Measurements from ENCODE around the gene RNF133. TPM values are rescaled to one million over a fixed set of nuclear protein-coding genes. Genes with fewer than 3 reads are reported as not detected.

Gene RNF133
- total RNA-seq (not detected), polyA plus RNA-seq (not detected)

DNA sequence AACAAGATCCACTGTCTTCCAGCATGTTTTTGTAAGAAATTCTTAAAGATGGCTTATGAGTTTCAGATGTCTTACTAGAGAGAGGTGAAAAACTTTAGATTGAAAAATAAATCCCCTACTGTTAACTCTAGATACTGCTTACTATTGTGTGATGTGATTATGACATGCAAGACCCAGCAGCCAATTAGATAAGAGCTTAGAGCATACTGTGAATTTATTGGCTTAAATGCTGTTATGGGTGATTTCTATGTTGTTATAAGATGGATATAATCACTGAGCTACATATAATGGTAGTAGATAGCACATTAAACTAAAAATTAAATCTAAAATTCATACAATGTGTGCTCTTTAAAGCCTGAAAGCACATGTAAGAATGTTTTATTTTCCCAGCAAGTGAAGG is at the start of gene RNF133:
TSS of gene RNF133 (minus strand) at position 101 of the 400 bp plus-strand sequence. CDS start 199 bp downstream, outside the sequence.
- Histone ChIP-seq H3K27me3 (ENCODE audit: insufficient read depth, low read length, poor library complexity, severe bottlenecking) (no peaks in the 10 kb centered on the region), H3K27ac (ENCODE audit: low read depth, low read length) (no peak within 1 kb of the TSS), H3K36me3 (ENCODE audit: insufficient read depth, low read length) (no peaks in the 10 kb centered on the region), H3K4me1 (ENCODE audit: insufficient read depth, low read length) (no peaks in the 10 kb centered on the region), H3K9me3 (ENCODE audit: low read length) (no peaks in the 10 kb centered on the region), H3K4me3 (ENCODE audit: low read length) (no peak within 1 kb of the TSS)
- DNase-seq: no peak
- ChIA-PET POLR2A (no interaction called here), CTCF (no interaction called here)
- Mint-ChIP-seq H3K4me3 (no peak within 1 kb of the TSS), H3K27me3 (no peaks in the 10 kb centered on the region), H3K4me1 (no peaks in the 10 kb centered on the region), H3K36me3 (no peaks in the 10 kb centered on the region), H3K9me3 (peaks cover 4 to 18% (median 9%) of the 10 kb centered on the region in 5 donors), H3K27ac (no peak within 1 kb of the TSS)

DNA sequence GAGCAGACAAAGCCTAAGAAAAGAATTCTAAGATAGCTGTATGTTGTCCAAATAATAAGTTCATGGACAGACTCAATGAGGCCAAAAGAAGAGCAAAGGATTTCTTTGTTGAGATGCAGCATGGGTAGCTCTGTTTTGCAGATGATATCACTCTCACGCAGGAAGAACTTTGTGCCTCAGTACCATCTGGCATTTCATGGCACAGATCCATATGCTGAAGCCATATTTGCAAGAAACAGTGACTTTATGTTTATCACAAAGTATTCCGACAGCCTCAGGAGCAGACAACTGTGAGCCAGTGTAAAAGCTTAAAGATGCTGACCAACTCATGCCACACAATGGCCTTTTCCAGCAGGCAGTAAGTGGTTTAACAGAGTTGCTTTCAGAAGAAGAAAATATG is 49.3 kb upstream of the RNF133 start:
- H3K36me3 ChIP-seq (ENCODE audit: insufficient read depth, low read length): no peaks in the 10 kb centered on the region
- Mint-ChIP-seq H3K4me3 (no peak overlapping the region), H3K27me3 (no peaks in the 10 kb centered on the region), H3K36me3 (no peaks in the 10 kb centered on the region), H3K4me1 (no peaks in the 10 kb centered on the region), H3K9me3 (no peaks in the 10 kb centered on the region), H3K27ac (no peak overlapping the region)
- POLR2A ChIA-PET: no interaction called here
- DNase-seq: no peak
- H3K4me1 ChIP-seq (ENCODE audit: insufficient read depth, low read length): no peaks in the 10 kb centered on the region
- H3K4me3 ChIP-seq (ENCODE audit: low read length): no peak overlapping the region
- no peak overlapping the region for H3K27ac ChIP-seq (ENCODE audit: low read depth, low read length)
- H3K9me3 ChIP-seq (ENCODE audit: low read length): no peaks in the 10 kb centered on the region
- no peaks in the 10 kb centered on the region for H3K27me3 ChIP-seq (ENCODE audit: insufficient read depth, low read length, poor library complexity, severe bottlenecking)
- CTCF ChIA-PET: no interaction called here

- ChIA-PET CTCF (no interaction called here), POLR2A (no interaction called here)
- Mint-ChIP-seq H3K4me1 (no peaks in the 10 kb centered on the region), H3K27ac (no peak overlapping the region), H3K36me3 (no peaks in the 10 kb centered on the region), H3K9me3 (no peaks in the 10 kb centered on the region), H3K27me3 (no peaks in the 10 kb centered on the region), H3K4me3 (no peak overlapping the region)
- Histone ChIP-seq H3K27me3 (ENCODE audit: insufficient read depth, low read length, poor library complexity, severe bottlenecking) (no peaks in the 10 kb centered on the region), H3K4me3 (ENCODE audit: low read length) (no peak overlapping the region), H3K27ac (ENCODE audit: low read depth, low read length) (no peak overlapping the region), H3K36me3 (ENCODE audit: insufficient read depth, low read length) (no peaks in the 10 kb centered on the region), H3K4me1 (ENCODE audit: insufficient read depth, low read length) (no peaks in the 10 kb centered on the region), H3K9me3 (ENCODE audit: low read length) (no peaks in the 10 kb centered on the region)
- DNase-seq: no peak
Measured at GRCh38 chr7:122746948-122747347, 48.0 kb upstream of the RNF133 start.

DNA sequence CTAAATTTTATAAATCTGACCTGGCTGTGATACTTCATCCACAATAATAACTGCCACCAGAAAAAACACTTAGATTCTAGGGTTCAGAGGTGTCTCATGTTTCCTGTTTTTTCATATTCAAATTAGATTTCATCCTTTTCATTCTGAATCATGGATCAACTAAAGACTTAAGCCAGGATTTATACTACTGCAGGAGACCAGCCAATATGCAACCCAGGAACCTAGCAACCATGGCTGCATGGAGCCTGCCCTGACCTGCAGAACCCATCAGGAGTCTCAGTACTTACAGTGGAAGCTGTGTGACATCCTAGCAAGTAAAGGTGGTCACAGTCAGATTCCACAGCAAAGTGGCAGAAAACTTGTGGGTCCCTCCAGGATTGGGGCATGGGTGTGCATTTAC is 44.3 kb upstream of the RNF133 start:
- Mint-ChIP-seq H3K9me3 (peaks cover 0 to 6% (median 0%) of the 10 kb centered on the region in 5 donors), H3K27me3 (no peaks in the 10 kb centered on the region), H3K27ac (no peak overlapping the region), H3K4me1 (no peaks in the 10 kb centered on the region), H3K36me3 (no peaks in the 10 kb centered on the region), H3K4me3 (no peak overlapping the region)
- Histone ChIP-seq H3K27ac (ENCODE audit: low read depth, low read length) (no peak overlapping the region), H3K9me3 (ENCODE audit: low read length) (no peaks in the 10 kb centered on the region), H3K36me3 (ENCODE audit: insufficient read depth, low read length) (no peaks in the 10 kb centered on the region), H3K4me3 (ENCODE audit: low read length) (no peak overlapping the region), H3K27me3 (ENCODE audit: insufficient read depth, low read length, poor library complexity, severe bottlenecking) (no peaks in the 10 kb centered on the region), H3K4me1 (ENCODE audit: insufficient read depth, low read length) (no peaks in the 10 kb centered on the region)
- CTCF ChIA-PET: no interaction called here
- POLR2A ChIA-PET: no interaction called here
- DNase-seq: no peak

- H3K36me3 Mint-ChIP-seq: no peaks in the 10 kb centered on the region
- no peak overlapping the region for H3K4me3 Mint-ChIP-seq
- Histone ChIP-seq H3K9me3 (ENCODE audit: low read length) (no peaks in the 10 kb centered on the region), H3K4me1 (ENCODE audit: insufficient read depth, low read length) (no peaks in the 10 kb centered on the region), H3K27ac (ENCODE audit: low read depth, low read length) (no peak overlapping the region), H3K36me3 (ENCODE audit: insufficient read depth, low read length) (no peaks in the 10 kb centered on the region), H3K27me3 (ENCODE audit: insufficient read depth, low read length, poor library complexity, severe bottlenecking) (no peaks in the 10 kb centered on the region), H3K4me3 (ENCODE audit: low read length) (no peak overlapping the region)
- H3K4me1 Mint-ChIP-seq: no peaks in the 10 kb centered on the region
- H3K27me3 Mint-ChIP-seq: no peaks in the 10 kb centered on the region
- no peak for DNase-seq
- CTCF ChIA-PET: interaction anchor here (0.7 kb wide), 1 partner anchor 16 kb away, joined by 3 read pairs; no protein-coding TSS in a partner anchor
- H3K27ac Mint-ChIP-seq: no peak overlapping the region
- peaks cover 0 to 20% (median 3%) of the 10 kb centered on the region in 5 donors for H3K9me3 Mint-ChIP-seq
- POLR2A ChIA-PET: no interaction called here
Measured at GRCh38 chr7:122738947-122739346, 40.0 kb upstream of the RNF133 start.

DNA sequence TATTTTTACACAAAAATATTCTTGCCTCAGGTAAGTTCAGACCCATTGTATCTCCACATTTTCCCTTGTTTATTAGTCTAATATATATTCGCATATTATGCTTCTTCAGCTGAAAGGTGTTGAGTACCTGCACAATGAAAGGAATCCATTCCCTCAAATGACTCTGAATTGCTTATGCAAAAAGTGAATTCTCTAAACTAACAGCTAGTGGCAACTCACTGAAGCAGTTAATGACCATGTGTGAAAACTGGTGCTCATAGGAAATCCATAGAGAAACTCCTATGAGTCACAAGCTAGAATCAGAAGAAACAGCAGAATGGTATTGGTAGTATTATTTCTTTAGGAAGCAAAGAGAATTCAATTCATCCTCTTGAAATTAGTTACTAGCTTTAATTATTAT is 37.3 kb upstream of the RNF133 start:
- no peaks in the 10 kb centered on the region for H3K36me3 ChIP-seq (ENCODE audit: insufficient read depth, low read length)
- no peak overlapping the region for H3K27ac ChIP-seq (ENCODE audit: low read depth, low read length)
- H3K4me1 Mint-ChIP-seq: no peaks in the 10 kb centered on the region
- peaks cover 0 to 21% (median 3%) of the 10 kb centered on the region in 5 donors for H3K9me3 Mint-ChIP-seq
- H3K27ac Mint-ChIP-seq: no peak overlapping the region
- no peak for DNase-seq
- no peak overlapping the region for H3K4me3 ChIP-seq (ENCODE audit: low read length)
- H3K4me3 Mint-ChIP-seq: no peak overlapping the region
- no peaks in the 10 kb centered on the region for H3K4me1 ChIP-seq (ENCODE audit: insufficient read depth, low read length)
- no peaks in the 10 kb centered on the region for H3K27me3 Mint-ChIP-seq
- H3K27me3 ChIP-seq (ENCODE audit: insufficient read depth, low read length, poor library complexity, severe bottlenecking): no peaks in the 10 kb centered on the region
- H3K36me3 Mint-ChIP-seq: no peaks in the 10 kb centered on the region
- CTCF ChIA-PET: interaction anchor here (0.8 kb wide), 1 partner anchor 8 kb away, joined by 3 read pairs; no protein-coding TSS in a partner anchor
- POLR2A ChIA-PET: no interaction called here
- no peaks in the 10 kb centered on the region for H3K9me3 ChIP-seq (ENCODE audit: low read length)

- Histone ChIP-seq H3K27ac (ENCODE audit: low read depth, low read length) (no peak overlapping the region), H3K27me3 (ENCODE audit: insufficient read depth, low read length, poor library complexity, severe bottlenecking) (no peaks in the 10 kb centered on the region), H3K4me3 (ENCODE audit: low read length) (no peak overlapping the region), H3K36me3 (ENCODE audit: insufficient read depth, low read length) (no peaks in the 10 kb centered on the region), H3K9me3 (ENCODE audit: low read length) (no peaks in the 10 kb centered on the region), H3K4me1 (ENCODE audit: insufficient read depth, low read length) (no peaks in the 10 kb centered on the region)
- DNase-seq: no peak
- ChIA-PET CTCF (no interaction called here), POLR2A (no interaction called here)
- H3K9me3 Mint-ChIP-seq: peaks cover 0 to 7% (median 4%) of the 10 kb centered on the region in 5 donors
- no peak overlapping the region for H3K27ac Mint-ChIP-seq
- no peaks in the 10 kb centered on the region for H3K4me1 Mint-ChIP-seq
- no peaks in the 10 kb centered on the region for H3K27me3 Mint-ChIP-seq
- H3K4me3 Mint-ChIP-seq: no peak overlapping the region
- no peaks in the 10 kb centered on the region for H3K36me3 Mint-ChIP-seq
Measured at GRCh38 chr7:122727759-122728158, 28.8 kb upstream of the RNF133 start.

DNA sequence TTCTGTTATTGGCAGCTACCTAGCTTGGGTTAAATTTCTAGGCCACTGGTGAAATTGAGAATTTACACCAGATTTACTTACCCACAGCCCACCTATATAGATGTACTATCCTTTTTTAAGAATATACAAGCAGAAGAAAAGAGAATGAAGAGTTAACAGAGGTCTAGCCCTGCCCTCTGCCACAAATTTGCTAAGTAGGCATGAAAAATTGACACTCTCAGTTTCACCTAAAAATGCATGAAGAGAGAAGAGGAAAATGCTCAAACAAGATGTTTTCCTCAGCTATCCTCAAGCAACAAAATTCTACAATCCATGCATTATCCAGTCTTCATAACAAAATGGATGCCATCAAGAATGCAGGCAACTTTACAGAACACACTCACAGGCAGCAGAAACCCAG is 28.4 kb upstream of the RNF133 start:
- H3K9me3 Mint-ChIP-seq: peaks cover 0 to 7% (median 4%) of the 10 kb centered on the region in 5 donors
- H3K27ac Mint-ChIP-seq: no peak overlapping the region
- CTCF ChIA-PET: no interaction called here
- DNase-seq: no peak
- H3K36me3 ChIP-seq (ENCODE audit: insufficient read depth, low read length): no peaks in the 10 kb centered on the region
- POLR2A ChIA-PET: no interaction called here
- H3K9me3 ChIP-seq (ENCODE audit: low read length): no peaks in the 10 kb centered on the region
- no peaks in the 10 kb centered on the region for H3K4me1 Mint-ChIP-seq
- H3K36me3 Mint-ChIP-seq: no peaks in the 10 kb centered on the region
- no peak overlapping the region for H3K4me3 ChIP-seq (ENCODE audit: low read length)
- H3K27me3 Mint-ChIP-seq: no peaks in the 10 kb centered on the region
- H3K4me3 Mint-ChIP-seq: no peak overlapping the region
- no peaks in the 10 kb centered on the region for H3K27me3 ChIP-seq (ENCODE audit: insufficient read depth, low read length, poor library complexity, severe bottlenecking)
- H3K4me1 ChIP-seq (ENCODE audit: insufficient read depth, low read length): no peaks in the 10 kb centered on the region
- no peak overlapping the region for H3K27ac ChIP-seq (ENCODE audit: low read depth, low read length)

DNA sequence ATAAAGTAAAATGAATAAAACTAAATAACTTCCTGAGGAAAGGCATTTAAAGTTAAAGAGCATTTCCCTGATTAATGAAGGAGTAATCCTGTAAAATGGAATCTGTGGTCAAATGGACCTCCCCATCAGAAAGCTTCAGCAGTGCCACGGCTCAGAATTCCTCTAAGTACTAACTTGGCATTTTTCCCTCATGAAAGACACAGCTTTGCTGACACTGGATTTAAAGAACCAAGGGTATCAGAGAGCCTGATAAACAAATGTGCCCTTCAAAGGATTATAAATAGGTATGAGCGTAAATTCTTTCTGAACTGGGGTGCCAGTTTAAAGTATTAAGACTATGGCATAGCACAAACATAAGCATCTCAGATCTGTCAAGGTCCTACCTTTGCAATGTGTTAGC is 28.0 kb upstream of the RNF133 start:
- H3K27ac Mint-ChIP-seq: no peak overlapping the region

More for the DNA sequence above, 28.0 kb upstream of the RNF133 start:
- no peak for DNase-seq
- H3K9me3 ChIP-seq (ENCODE audit: low read length): no peaks in the 10 kb centered on the region
- Mint-ChIP-seq H3K4me3 (no peak overlapping the region), H3K36me3 (no peaks in the 10 kb centered on the region), H3K27me3 (no peaks in the 10 kb centered on the region), H3K4me1 (no peaks in the 10 kb centered on the region), H3K9me3 (peaks cover 0 to 7% (median 4%) of the 10 kb centered on the region in 5 donors)
- no peaks in the 10 kb centered on the region for H3K36me3 ChIP-seq (ENCODE audit: insufficient read depth, low read length)
- H3K4me1 ChIP-seq (ENCODE audit: insufficient read depth, low read length): no peaks in the 10 kb centered on the region
- no peak overlapping the region for H3K4me3 ChIP-seq (ENCODE audit: low read length)
- no peak overlapping the region for H3K27ac ChIP-seq (ENCODE audit: low read depth, low read length)
- CTCF ChIA-PET: no interaction called here
- POLR2A ChIA-PET: no interaction called here
- no peaks in the 10 kb centered on the region for H3K27me3 ChIP-seq (ENCODE audit: insufficient read depth, low read length, poor library complexity, severe bottlenecking)

Data from CD8-positive, alpha-beta memory T cell (primary cell).